Measurements from ENCODE around the gene SLC9A8. TPM values are rescaled to one million over a fixed set of nuclear protein-coding genes. Genes with fewer than 3 reads are reported as not detected.

The SLC9A8 gene
- total and polyA plus RNA-seq, 2 of the 8 experiments (the other 6 are each of a cell fraction or from before 2014, with no cell fraction given), result 3.2 to 6.2 TPM

DNA sequence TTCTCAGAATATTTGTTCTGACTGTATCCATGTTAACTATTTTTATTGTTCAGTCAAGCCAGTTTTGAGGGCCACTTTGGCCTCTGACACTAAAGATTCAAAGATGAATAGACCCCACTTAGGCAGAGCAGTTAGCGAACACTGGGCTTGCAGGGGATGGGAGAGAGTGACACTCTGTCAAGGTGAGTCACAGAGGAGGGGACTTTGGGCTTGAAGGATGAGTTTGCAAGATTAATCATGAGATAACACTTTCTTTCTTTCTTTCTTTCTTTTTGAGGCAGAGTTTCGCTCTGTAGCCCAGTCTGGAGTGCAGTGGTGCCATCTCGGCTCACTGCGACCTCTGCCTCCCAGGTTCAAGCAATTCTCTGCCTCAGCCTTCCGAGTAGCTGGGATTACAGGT, 56.3 kb downstream of the SLC9A8 start:
- H2AK5ac ChIP-seq (ENCODE audit: low read depth, low read length), result no peak overlapping the region
- FAIRE-seq (no peak), DNase-seq (ENCODE audit: low read depth in 1 of 2, low spot score in 2 of 2) (no peak)
- TF ChIP-seq TAF7 (optimal IDR thresholded peaks at IDR 0.05; ENCODE audit: borderline replicate concordance, low read depth, low read length), result no peak
- no peak for TF ChIP-seq ZNF274 (IDR thresholded peaks at IDR 0.05; ENCODE audit: borderline replicate concordance, extremely low read depth, low read length)
- TF ChIP-seq RFX5 (IDR thresholded peaks at IDR 0.05; ENCODE audit: borderline replicate concordance, low read depth, low read length), result no peak
- no peak for TF ChIP-seq BACH1 (IDR thresholded peaks at IDR 0.05; ENCODE audit: low read length)
- H3K4me1 ChIP-seq (replicated peaks in 1 of 4; ENCODE audit: control insufficient read depth in 3 of 4, insufficient read depth in 4 of 4, low read length in 3 of 4), result no peaks in the 10 kb centered on the region
- ChIA-PET POLR2A (ENCODE audit: partially characterized antibody) (no interaction called here), CTCF (ENCODE audit: partially characterized antibody) (interaction anchor here (1.0 to 3.3 kb wide), 2 partner anchors 11 to 19 kb away, joined by 3 to 20 read pairs; no protein-coding TSS in a partner anchor)
- no peak overlapping the region for H2AFZ ChIP-seq (ENCODE audit: low read length)
- no peak overlapping the region for H3K27ac ChIP-seq (ENCODE audit: low read depth, low read length)
- H4K20me1 ChIP-seq (replicated peaks in 1 of 2; ENCODE audit: control insufficient read depth in 1 of 2, insufficient read depth in 2 of 2, low read length in 2 of 2), result peaks cover 0 to 3% of the 10 kb centered on the region in 2 experiments
- no peak overlapping the region for H3K56ac ChIP-seq (replicated peaks; ENCODE audit: insufficient read length, low read depth, low read length)
- no peak overlapping the region for H3K4ac ChIP-seq (replicated peaks; ENCODE audit: insufficient read length, low read depth, low read length)
- no peak overlapping the region for H2BK5ac ChIP-seq (ENCODE audit: low read depth, low read length)
- H2BK15ac ChIP-seq (ENCODE audit: low read length), result no peak overlapping the region
- H3K79me1 ChIP-seq (ENCODE audit: low read depth, low read length), result no peaks in the 10 kb centered on the region
- no peak overlapping the region for H3K4me3 ChIP-seq (ENCODE audit: extremely low read depth in 1 of 4, insufficient read depth in 2 of 4, low read depth in 3 of 4, low read length in 4 of 4)
- no peak overlapping the region for H2BK20ac ChIP-seq (ENCODE audit: low read length)
- H3K9me3 ChIP-seq (ENCODE audit: insufficient read depth in 2 of 2, low read depth in 1 of 2, low read length in 1 of 2), result no peaks in the 10 kb centered on the region
- 0 out of 7 replicates have a peak, but pooled peaks cover 0 to 2% (median 0%) of the 10 kb centered on the region in 4 experiments for H3K27me3 ChIP-seq (replicated peaks in 1 of 4; ENCODE audit: control insufficient read depth in 3 of 4, extremely low read depth in 1 of 4, insufficient read depth in 3 of 4, low read length in 3 of 4)
- H3K36me3 ChIP-seq (ENCODE audit: control insufficient read depth in 2 of 4, insufficient read depth in 4 of 4, low read length in 3 of 4), result no peaks in the 10 kb centered on the region
- no peak overlapping the region for H2BK12ac ChIP-seq (ENCODE audit: low read depth, low read length)
- no peak overlapping the region for H4K5ac ChIP-seq (ENCODE audit: insufficient read length, low read depth, low read length)
- H4K8ac ChIP-seq (ENCODE audit: extremely low read depth, insufficient read depth, low read length), result no peak overlapping the region
- H3K4me2 ChIP-seq (ENCODE audit: insufficient read depth in 1 of 2, low read depth in 2 of 2, low read length in 2 of 2), result no peak overlapping the region
- no peak overlapping the region for H4K91ac ChIP-seq (replicated peaks; ENCODE audit: insufficient read length, low read length)
- H2BK120ac ChIP-seq (replicated peaks; ENCODE audit: low read depth, low read length), result no peak overlapping the region
- no peaks in the 10 kb centered on the region for H3K23me2 ChIP-seq (ENCODE audit: low read depth, low read length)
- H3K18ac ChIP-seq (ENCODE audit: extremely low read depth, low read length), result no peak overlapping the region
- WGBS, 2 experiments (ENCODE audit: extremely low coverage in 1 of 2, insufficient coverage in 1 of 2, insufficient read length in 1 of 2, insufficient replicate concordance in 2 of 2, low coverage in 1 of 2, low lambda C conversion rate in 2 of 2, missing lambda C conversion rate in 1 of 2), result 68% methylated on average over 5 of the region's 5 CpGs; no CpG with 5 or more reads in 1 of the 2 experiments
- H3K23ac ChIP-seq (ENCODE audit: insufficient read length), result no peak overlapping the region
- no peaks in the 10 kb centered on the region for H3K79me2 ChIP-seq (ENCODE audit: control insufficient read depth in 1 of 2, insufficient read depth in 2 of 2, low read length in 2 of 2)
- H3K14ac ChIP-seq (ENCODE audit: insufficient read length), result no peak overlapping the region
- H3K9ac ChIP-seq (replicated peaks in 1 of 4; ENCODE audit: extremely low read depth in 1 of 4, low read depth in 3 of 4, low read length in 3 of 4), result no peak overlapping the region

Data from H1 (cell line).